IMR-90 (cell line): ENCODE results near the gene MAML3. TPM values are rescaled to one million over a fixed set of nuclear protein-coding genes. Genes with fewer than 3 reads are reported as not detected.

ENCODE experiments used
- ATAC-seq: fragments of 200-7000 bp; cut with Tn5 transposase; 2 replicates; pipeline ENCODE4 v1.9.1; 2020; ENCODE audit warnings: low read depth, mild to moderate bottlenecking, moderate library complexity
- BruUV-seq: library from RNA; stranded (reverse); fragments of 400-500 nt; replicated peaks from 2 replicates; lab custom pipeline; 2021; lab: Mats Ljungman, UMichigan
- CTCF ChIA-PET: fragments of 300-600 bp; formaldehyde crosslinking; extraction: SDS; loops from one replicate; lab custom pipeline; 2021; ENCODE audit warnings: antibody characterized with exemption; lab: Yijun Ruan, JAX
- POLR2A ChIA-PET: fragments of 300-600 bp; sonication (Branson Sonifier 250); formaldehyde crosslinking; loops from one replicate; lab custom pipeline; 2022; ENCODE audit warnings: antibody characterized with exemption; ENCODE audit not compliant: unreplicated experiment; lab: Charles Lee
- DNase-seq: peaks from one replicate; pipeline ENCODE4 v3.0.0; 2013
- H2AFZ ChIP-seq: replicated peaks from 2 replicates; pipeline ENCODE3; 2013; ENCODE audit warnings: low read length, mild to moderate bottlenecking; ENCODE audit not compliant: poor library complexity
- H2AK5ac ChIP-seq: 2 replicates; pipeline ENCODE4 v1.6.1; 2013; ENCODE audit warnings: low read depth, low read length, inconsistent platforms
- H2AK9ac ChIP-seq: replicated peaks from 2 replicates; pipeline ENCODE3; 2013; ENCODE audit warnings: mild to moderate bottlenecking, low read depth, low read length, moderate library complexity; ENCODE audit not compliant: poor library complexity
- H2BK120ac ChIP-seq: 2 replicates; pipeline ENCODE4 v1.6.1; 2013; ENCODE audit warnings: low read depth, low read length, inconsistent platforms
- H2BK15ac ChIP-seq: 3 replicates; pipeline ENCODE4 v1.6.1; 2013; ENCODE audit warnings: low read depth, low read length, inconsistent platforms
- H2BK20ac ChIP-seq: 2 replicates; pipeline ENCODE4 v1.6.1; 2013; ENCODE audit warnings: low read depth, mild to moderate bottlenecking, inconsistent platforms, low read length, moderate library complexity
- H2BK5ac ChIP-seq: 2 replicates; pipeline ENCODE4 v1.6.1; 2013; ENCODE audit warnings: mild to moderate bottlenecking, low read depth, low read length, inconsistent platforms; ENCODE audit not compliant: poor library complexity, severe bottlenecking
- H3K14ac ChIP-seq: replicated peaks from 2 replicates; pipeline ENCODE4 v1.6.1; 2013; ENCODE audit warnings: low read depth, low read length, inconsistent platforms
- H3K18ac ChIP-seq: 2 replicates; pipeline ENCODE4 v1.6.1; 2013; ENCODE audit warnings: low read depth, low read length, control low read depth
- H3K23ac ChIP-seq: 2 replicates; pipeline ENCODE4 v1.6.1; 2013; ENCODE audit warnings: low read depth, low read length, inconsistent platforms
- H3K27ac ChIP-seq: 2 replicates; pipeline ENCODE4 v1.5.1; 2013; ENCODE audit warnings: mild to moderate bottlenecking, control low read depth, low read length; ENCODE audit not compliant: insufficient read depth
- H3K27me3 ChIP-seq: 2 replicates; pipeline ENCODE4 v1.6.1; 2013; ENCODE audit warnings: low read length; ENCODE audit not compliant: control insufficient read depth, insufficient read depth
- H3K36me3 ChIP-seq: 2 replicates; pipeline ENCODE4 v1.6.1; 2013; ENCODE audit warnings: low read length, mixed read lengths; ENCODE audit not compliant: control insufficient read depth, insufficient read depth
- H3K4ac ChIP-seq: 2 replicates; pipeline ENCODE4 v1.6.1; 2013; ENCODE audit warnings: low read depth, low read length, inconsistent platforms
- H3K4me1 ChIP-seq: 2 replicates; pipeline ENCODE4 v1.6.1; 2013; ENCODE audit warnings: low read length, mixed read lengths; ENCODE audit not compliant: control insufficient read depth, insufficient read depth
- H3K4me2 ChIP-seq: 2 replicates; pipeline ENCODE4 v1.6.1; 2013; ENCODE audit warnings: low read depth, mild to moderate bottlenecking, control low read depth, low read length, moderate library complexity
- H3K4me3 ChIP-seq: 2 replicates; pipeline ENCODE4 v1.5.1; 2013; ENCODE audit warnings: low read depth, mild to moderate bottlenecking, control low read depth, low read length, moderate library complexity; ENCODE audit not compliant: insufficient read depth
- H3K56ac ChIP-seq: 2 replicates; pipeline ENCODE4 v1.6.1; 2013; ENCODE audit warnings: low read length, inconsistent platforms; ENCODE audit not compliant: insufficient read depth; ENCODE audit errors: extremely low read depth
- H3K79me1 ChIP-seq, 2 experiments: 2 replicates each; pipeline ENCODE4 v1.6.1; 2013; ENCODE audit warnings: low read length in 2 of 2, inconsistent platforms in 1 of 2, low read depth in 1 of 2
- H3K9ac ChIP-seq: 2 replicates; pipeline ENCODE4 v1.6.1; 2013; ENCODE audit warnings: low read depth, low read length, control low read depth
- H3K9me1 ChIP-seq: 2 replicates; pipeline ENCODE4 v1.6.1; 2013; ENCODE audit warnings: low read length, inconsistent platforms; ENCODE audit not compliant: insufficient read depth
- H3K9me3 ChIP-seq: 2 replicates; pipeline ENCODE4 v1.6.1; 2013; ENCODE audit warnings: low read length; ENCODE audit not compliant: control insufficient read depth, insufficient read depth
- H4K20me1 ChIP-seq: 2 replicates; pipeline ENCODE4 v1.6.1; 2013; ENCODE audit warnings: low read length, inconsistent platforms; ENCODE audit not compliant: insufficient read depth
- H4K5ac ChIP-seq: 2 replicates; pipeline ENCODE4 v1.6.1; 2013; ENCODE audit warnings: mild to moderate bottlenecking, low read depth, low read length, control low read depth
- H4K8ac ChIP-seq, 2 experiments: 2 replicates each; pipeline ENCODE4 v1.6.1; 2013; ENCODE audit warnings: low read depth in 2 of 2, low read length in 2 of 2, control low read depth in 1 of 2, inconsistent platforms in 1 of 2
- H4K91ac ChIP-seq: 2 replicates; pipeline ENCODE4 v1.6.1; 2013; ENCODE audit warnings: low read depth, low read length, inconsistent platforms; ENCODE audit not compliant: insufficient read depth
- CEBPB ChIP-seq: IDR thresholded peaks from 2 replicates; pipeline ENCODE4 v1.6.1; 2012; ENCODE audit warnings: low read depth, low read length, improper control_type of control experiment
- CHD1 ChIP-seq: IDR thresholded peaks from 2 replicates; pipeline ENCODE4 v1.6.1; 2012; ENCODE audit warnings: low read depth, low read length, improper control_type of control experiment
- CTCF ChIP-seq: conservative IDR thresholded peaks from 2 replicates; pipeline ENCODE4 v1.5.1; 2012; ENCODE audit warnings: mild to moderate bottlenecking, low read depth, low read length, improper control_type of control experiment
- MAZ ChIP-seq: IDR thresholded peaks from 2 replicates; pipeline ENCODE4 v1.6.1; 2012; ENCODE audit warnings: low read depth, mild to moderate bottlenecking, low read length, improper control_type of control experiment, moderate library complexity, borderline replicate concordance
- NFE2L2 ChIP-seq: fragments of 150-350 bp; IDR thresholded peaks from 2 replicates; pipeline ENCODE4 v1.6.1; 2016; ENCODE audit warnings: low read depth, mild to moderate bottlenecking, low read length
- RAD21 ChIP-seq: IDR thresholded peaks from 2 replicates; pipeline ENCODE4 v1.6.1; 2012; ENCODE audit warnings: low read length, improper control_type of control experiment
- RCOR1 ChIP-seq: IDR thresholded peaks from 2 replicates; pipeline ENCODE4 v1.6.1; 2012; ENCODE audit warnings: mild to moderate bottlenecking, low read length, improper control_type of control experiment; ENCODE audit not compliant: insufficient replicate concordance
- RFX5 ChIP-seq: IDR thresholded peaks from 2 replicates; pipeline ENCODE4 v1.8.0; 2012; ENCODE audit warnings: low read depth, mild to moderate bottlenecking, low read length, moderate library complexity
- SMC3 ChIP-seq: fragments of 150-350 bp; IDR thresholded peaks from 2 replicates; pipeline ENCODE4 v1.6.1; 2016; ENCODE audit warnings: low read depth, mild to moderate bottlenecking, antibody characterized with exemption, low read length, moderate library complexity
- USF2 ChIP-seq: fragments of 150-350 bp; IDR thresholded peaks from 2 replicates; pipeline ENCODE4 v1.6.1; 2017; ENCODE audit warnings: mild to moderate bottlenecking, antibody characterized with exemption, low read length, low read depth
- WGBS, 2 experiments: methylation state at CpG; one replicate each; pipeline versions ENCODE4 v1.1.5 to v1.1.7; 2013; ENCODE audit warnings: missing lambda C conversion rate in 2 of 2; ENCODE audit not compliant: insufficient read length in 1 of 2; ENCODE audit errors: extremely low coverage in 2 of 2; 5-methylcytosine and 5-hydroxymethylcytosine counted together
- dilution Hi-C: fragments of 300-500 bp; cut with HindIII; formaldehyde crosslinking; loops from one replicate; pipeline ENCODE4 v1.14.3; 2018; ENCODE audit warnings: low sequenced_read_pairs; ENCODE audit not compliant: unreplicated experiment
- in situ Hi-C: fragments of 300-500 bp; cut with MboI; formaldehyde crosslinking; loops from 3 replicates; pipeline ENCODE4 v1.14.3; 2019; ENCODE audit warnings: low sequenced_read_pairs, inconsistent platforms, mixed read lengths
- intact Hi-C: fragments of 100-400 bp; cut with micrococcal nuclease; formaldehyde crosslinking; loops from 2 replicates; pipeline ENCODE4 v1.10.0; 2022
- polyA plus RNA-seq, 3 experiments: library from polyadenylated mRNA; depleted of rRNA; stranded (reverse); fragments of >200 nt; gene quantifications; 2 replicates each; pipeline ENCODE4 v1.2.3, GENCODE V29; 2012; ENCODE audit warnings: low replicate concordance in 1 of 3
- total RNA-seq: library from RNA; depleted of rRNA; stranded (reverse); fragments of >200 nt; gene quantifications from 2 replicates; pipeline ENCODE4 v1.2.3, GENCODE V29; 2012

MAML3 gene
- total and polyA plus RNA-seq, 2 of the 4 experiments (the other 2 are of a cell fraction): 0.90 to 1.7 TPM

GRCh38 chr4:139718833-139719232 lies 435.2 kb downstream of the MAML3 start:
- Histone ChIP-seq H3K9ac (no peak overlapping the region), H2AFZ (no peak overlapping the region), H3K9me1 (peaks cover 3% of the 10 kb centered on the region; the same call in 1 of the 2 replicates), H3K36me3 (peaks cover 12% of the 10 kb centered on the region; the same call in 1 of the 2 replicates), H2BK120ac (no peak overlapping the region), H4K20me1 (no peaks in the 10 kb centered on the region), H3K27ac (no peak overlapping the region), H3K23ac (no peak overlapping the region), H3K56ac (no peak overlapping the region), H3K4me2 (no peak overlapping the region), H3K9me3 (no peaks in the 10 kb centered on the region), H2BK5ac (no peak overlapping the region), H2AK9ac (no peak overlapping the region), H4K8ac (no peak overlapping the region), H3K4ac (no peak overlapping the region), H3K79me1 (no peaks in the 10 kb centered on the region), H4K91ac (no peak overlapping the region), H4K5ac (no peak overlapping the region), H3K4me3 (no peak overlapping the region), H3K14ac (no peak overlapping the region), H3K18ac (no peak overlapping the region), H2BK20ac (no peak overlapping the region), H2BK15ac (no peak overlapping the region), H3K4me1 (peaks cover 6% of the 10 kb centered on the region; the same call in 1 of the 2 replicates), H2AK5ac (no peak overlapping the region), H3K27me3 (no peaks in the 10 kb centered on the region)
- ATAC-seq: no peak
- no peak for DNase-seq
- 87% methylated on average over 4 of the region's 10 CpGs; no CpG with 5 or more reads in 1 of the 2 experiments for WGBS, 2 experiments
- dilution Hi-C loops: no loop called here
- POLR2A ChIA-PET: no interaction called here
- no TSS peak for BruUV-seq
- CTCF ChIA-PET: no interaction called here
- intact Hi-C loops: no loop called here
- TF ChIP-seq CHD1 (no peak), RCOR1 (no peak), USF2 (no peak), SMC3 (no peak), CEBPB (no peak), RAD21 (no peak), RFX5 (no peak), CTCF (no peak), MAZ (no peak), NFE2L2 (no peak)
- in situ Hi-C loops: no loop called here
